ENCODE data around the gene LRRC3. TPM values are rescaled to one million over a fixed set of nuclear protein-coding genes. Genes with fewer than 3 reads are reported as not detected.

Gene LRRC3
- total and polyA plus RNA-seq, 2 of the 4 experiments (the other 2 are of a cell fraction), result under 0.01 to 0.38 TPM

GRCh38 chr21:44498280-44499210 lies 43.2 kb downstream of the LRRC3 start (continued):
- no peak for TF ChIP-seq MAZ (IDR thresholded peaks at IDR 0.05; ENCODE audit: borderline replicate concordance, low read depth, low read length)
- TF ChIP-seq POLR2A (IDR thresholded peaks at IDR 0.05; ENCODE audit: low read depth, low read length), result no peak

GRCh38 chr21:44499211-44499560 lies 43.9 kb downstream of the LRRC3 start:
- no peak overlapping the region for H3K56ac ChIP-seq (ENCODE audit: extremely low read depth, insufficient read depth, low read length)
- peaks cover 3% of the 10 kb centered on the region; the same call in 1 of the 2 replicates for H3K9me3 ChIP-seq (ENCODE audit: control insufficient read depth, insufficient read depth, low read length)
- H2BK120ac ChIP-seq (ENCODE audit: low read depth, low read length), result no peak overlapping the region
- H3K23ac ChIP-seq (ENCODE audit: low read depth, low read length), result no peak overlapping the region
- 78% methylated on average over 10 of the region's 18 CpGs; no CpG with 5 or more reads in 1 of the 2 experiments for WGBS, 2 experiments (ENCODE audit: extremely low coverage in 2 of 2, insufficient read length in 1 of 2)
- no peaks in the 10 kb centered on the region for H4K20me1 ChIP-seq (ENCODE audit: insufficient read depth, low read length)
- H2BK15ac ChIP-seq (ENCODE audit: low read depth, low read length), result no peak overlapping the region
- no peaks in the 10 kb centered on the region for H3K79me1 ChIP-seq (ENCODE audit: low read depth in 1 of 2, low read length in 2 of 2)
- no peak overlapping the region for H4K8ac ChIP-seq (ENCODE audit: low read depth in 2 of 2, low read length in 2 of 2)
- H2BK20ac ChIP-seq (ENCODE audit: low read depth, low read length), result no peak overlapping the region
- no peak overlapping the region for H3K18ac ChIP-seq (ENCODE audit: low read depth, low read length)
- H3K36me3 ChIP-seq (ENCODE audit: control insufficient read depth, insufficient read depth, low read length), result no peaks in the 10 kb centered on the region
- H3K4me1 ChIP-seq (ENCODE audit: control insufficient read depth, insufficient read depth, low read length), result no peaks in the 10 kb centered on the region
- BruUV-seq (replicated peaks), result no TSS peak
- H4K5ac ChIP-seq (ENCODE audit: low read depth, low read length), result no peak overlapping the region
- no peak overlapping the region for H3K14ac ChIP-seq (replicated peaks; ENCODE audit: low read depth, low read length)
- ChIA-PET POLR2A (ENCODE audit: unreplicated experiment) (no interaction called here), CTCF (no interaction called here)
- no peak overlapping the region for H4K91ac ChIP-seq (ENCODE audit: insufficient read depth, low read depth, low read length)
- no peak overlapping the region for H2AK5ac ChIP-seq (ENCODE audit: low read depth, low read length)
- no peak overlapping the region for H3K4me3 ChIP-seq (ENCODE audit: insufficient read depth, low read depth, low read length)
- H2AFZ ChIP-seq (replicated peaks; ENCODE audit: low read length, poor library complexity), result no peak overlapping the region
- no peaks in the 10 kb centered on the region for H3K9me1 ChIP-seq (ENCODE audit: insufficient read depth, low read length)
- no peak overlapping the region for H3K27ac ChIP-seq (ENCODE audit: insufficient read depth, low read length)
- peaks cover 26% of the 10 kb centered on the region for H3K27me3 ChIP-seq (ENCODE audit: control insufficient read depth, insufficient read depth, low read length)
- intact Hi-C loops (cut with micrococcal nuclease) (no loop called here), dilution Hi-C loops (cut with HindIII; ENCODE audit: low sequenced_read_pairs, unreplicated experiment) (no loop called here), in situ Hi-C loops (cut with MboI; ENCODE audit: low sequenced_read_pairs) (no loop called here)
- no peak overlapping the region for H3K4me2 ChIP-seq (ENCODE audit: low read depth, low read length)
- ATAC-seq (ENCODE audit: low read depth), result no peak
- DNase-seq, result no peak
- H3K4ac ChIP-seq (ENCODE audit: low read depth, low read length), result no peak overlapping the region
- no peak overlapping the region for H2AK9ac ChIP-seq (replicated peaks; ENCODE audit: low read depth, low read length, poor library complexity)
- no peak overlapping the region for H2BK5ac ChIP-seq (ENCODE audit: low read depth, low read length, poor library complexity, severe bottlenecking)
- no peak overlapping the region for H3K9ac ChIP-seq (ENCODE audit: low read depth, low read length)
- TF ChIP-seq MAZ (IDR thresholded peaks at IDR 0.05; ENCODE audit: borderline replicate concordance, low read depth, low read length), result no peak
- TF ChIP-seq, protein P1, sequence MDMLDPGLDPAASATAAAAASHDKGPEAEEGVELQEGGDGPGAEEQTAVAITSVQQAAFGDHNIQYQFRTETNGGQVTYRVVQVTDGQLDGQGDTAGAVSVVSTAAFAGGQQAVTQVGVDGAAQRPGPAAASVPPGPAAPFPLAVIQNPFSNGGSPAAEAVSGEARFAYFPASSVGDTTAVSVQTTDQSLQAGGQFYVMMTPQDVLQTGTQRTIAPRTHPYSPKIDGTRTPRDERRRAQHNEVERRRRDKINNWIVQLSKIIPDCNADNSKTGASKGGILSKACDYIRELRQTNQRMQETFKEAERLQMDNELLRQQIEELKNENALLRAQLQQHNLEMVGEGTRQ (IDR thresholded peaks at IDR 0.05; ENCODE audit: low read depth, low read length), result no peak
- TF ChIP-seq ELK1 (IDR thresholded peaks at IDR 0.05; ENCODE audit: borderline replicate concordance, low read depth, low read length), result no peak
- TF ChIP-seq CTCF (conservative IDR thresholded peaks at IDR 0.05; ENCODE audit: low read depth, low read length), result no peak
- no peak for TF ChIP-seq RFX5 (IDR thresholded peaks at IDR 0.05; ENCODE audit: low read depth, low read length)
- TF ChIP-seq BHLHE40 (IDR thresholded peaks at IDR 0.05; ENCODE audit: low read depth, low read length), result no peak
- no peak for TF ChIP-seq NFE2L2 (IDR thresholded peaks at IDR 0.05; ENCODE audit: low read depth, low read length)
- no peak for TF ChIP-seq POLR2A (IDR thresholded peaks at IDR 0.05; ENCODE audit: low read depth, low read length)
- TF ChIP-seq FOS (IDR thresholded peaks at IDR 0.05; ENCODE audit: low read depth, low read length), result no peak
- no peak for TF ChIP-seq MXI1 (IDR thresholded peaks at IDR 0.05; ENCODE audit: borderline replicate concordance, low read depth, low read length)
- no peak for TF ChIP-seq CEBPB (IDR thresholded peaks at IDR 0.05; ENCODE audit: low read depth, low read length)
- no peak for TF ChIP-seq MAFK (IDR thresholded peaks at IDR 0.05; ENCODE audit: low read depth, low read length)

Data from IMR-90 (cell line).